Breast epithelium (tissue), 3 donors: ENCODE data around the gene TMC8.

Source experiments
- CTCF ChIP-seq, 3 donors: fragments of 450-650 bp; IDR thresholded peaks; one replicate each; pipeline ENCODE4 v1.5.1; 2016 to 2017; ENCODE audit warnings: antibody characterized with exemption in 3 of 3, mild to moderate bottlenecking in 3 of 3, moderate library complexity in 3 of 3
- POLR2A ChIP-seq: fragments of 450-650 bp; IDR thresholded peaks from one replicate; pipeline ENCODE4 v1.6.1; 2016; ENCODE audit warnings: antibody characterized with exemption, mild to moderate bottlenecking, moderate library complexity
- POLR2AphosphoS5 ChIP-seq, 3 donors: sonication (generic); formaldehyde crosslinking; IDR thresholded peaks; one replicate each; pipeline ENCODE4 v1.6.1; 2017; ENCODE audit warnings: antibody characterized with exemption in 3 of 3

GRCh38 chr17:78092794-78093324 lies 37.7 kb upstream of the TMC8 start:
- TF ChIP-seq CTCF (IDR thresholded peaks at IDR 0.05) (no peak), POLR2AphosphoS5 (IDR thresholded peaks at IDR 0.05) (no peak), POLR2A (no peak)
